Nephron progenitor cell (in vitro differentiated cells): Measurements from ENCODE around the gene APBB1.

ENCODE experiments used
- DNase-seq: peaks from one replicate; pipeline ENCODE4 v3.0.0; 2021
- H3K27ac Mint-ChIP-seq: 2 replicates; pipeline ENCODE4 v1.8.0; 2021; ENCODE audit warnings: mild to moderate bottlenecking, moderate library complexity, mixed read lengths
- H3K27me3 Mint-ChIP-seq: 2 replicates; pipeline ENCODE4 v1.8.0; 2021; ENCODE audit warnings: mild to moderate bottlenecking, low read depth, mixed read lengths; ENCODE audit not compliant: poor library complexity
- H3K36me3 Mint-ChIP-seq: 2 replicates; pipeline ENCODE4 v1.8.0; 2021; ENCODE audit warnings: low read depth, mixed read lengths
- H3K4me1 Mint-ChIP-seq: 2 replicates; pipeline ENCODE4 v1.8.0; 2021; ENCODE audit warnings: mixed read lengths
- H3K4me3 Mint-ChIP-seq: 2 replicates; pipeline ENCODE4 v1.8.0; 2021; ENCODE audit warnings: mild to moderate bottlenecking, moderate library complexity, mixed read lengths
- H3K9me3 Mint-ChIP-seq: 2 replicates; pipeline ENCODE4 v1.8.0; 2021; ENCODE audit warnings: mild to moderate bottlenecking, moderate library complexity, mixed read lengths
- CTCF ChIP-seq: fragments of 200-600 bp; sonication (generic); IDR thresholded peaks from 2 replicates; pipeline ENCODE4 v1.5.0; 2021; ENCODE audit warnings: antibody characterized with exemption

Gene APBB1

GRCh38 chr11:6385046-6385777 is 33.7 kb downstream of the APBB1 start:
- Mint-ChIP-seq H3K27me3 (peaks cover 12% of the 10 kb centered on the region), H3K9me3 (no peaks in the 10 kb centered on the region), H3K27ac (no peak overlapping the region), H3K36me3 (no peaks in the 10 kb centered on the region), H3K4me3 (no peak overlapping the region), H3K4me1 (peaks cover 20% of the 10 kb centered on the region)
- TF ChIP-seq CTCF = no peak
- no peak for DNase-seq

- Mint-ChIP-seq H3K4me3 (no peak overlapping the region), H3K4me1 (no peaks in the 10 kb centered on the region), H3K9me3 (no peaks in the 10 kb centered on the region), H3K27ac (no peak overlapping the region), H3K36me3 (no peaks in the 10 kb centered on the region), H3K27me3 (peaks cover 13% of the 10 kb centered on the region)
- DNase-seq = no peak
- TF ChIP-seq CTCF = no peak
Observed at GRCh38 chr11:6378640-6378989, 40.3 kb downstream of the APBB1 start.

- no peaks in the 10 kb centered on the region for H3K4me1 Mint-ChIP-seq
- peak overlapping the region; percentile 52 for H3K27ac Mint-ChIP-seq
- no peak for DNase-seq
- no peaks in the 10 kb centered on the region for H3K9me3 Mint-ChIP-seq
- H3K27me3 Mint-ChIP-seq = peaks cover 13% of the 10 kb centered on the region
- no peaks in the 10 kb centered on the region for H3K36me3 Mint-ChIP-seq
- H3K4me3 Mint-ChIP-seq = no peak overlapping the region
- no peak for TF ChIP-seq CTCF
Observed at GRCh38 chr11:6377902-6378639, 40.8 kb downstream of the APBB1 start.

GRCh38 chr11:6371825-6372224 is 47.1 kb downstream of the APBB1 start:
- Mint-ChIP-seq H3K36me3 (no peaks in the 10 kb centered on the region), H3K4me1 (no peaks in the 10 kb centered on the region), H3K27ac (no peak overlapping the region), H3K9me3 (no peaks in the 10 kb centered on the region), H3K4me3 (no peak overlapping the region), H3K27me3 (peaks cover 5% of the 10 kb centered on the region)
- no peak for DNase-seq
- no peak for TF ChIP-seq CTCF

- DNase-seq = no peak
- Mint-ChIP-seq H3K9me3 (no peaks in the 10 kb centered on the region), H3K4me3 (no peak overlapping the region), H3K27ac (no peak overlapping the region), H3K4me1 (no peaks in the 10 kb centered on the region), H3K27me3 (no peaks in the 10 kb centered on the region), H3K36me3 (no peaks in the 10 kb centered on the region)
- no peak for TF ChIP-seq CTCF
Observed at GRCh38 chr11:6365659-6366058, 53.2 kb downstream of the APBB1 start.
